Endothelial cell of umbilical vein (primary cell): ENCODE measurements around the gene THG1L. TPM values are rescaled to one million over a fixed set of nuclear protein-coding genes. Genes with fewer than 3 reads are reported as not detected.

Experiments
- BruUV-seq: library from RNA; stranded (reverse); fragments of 400-500 nt; replicated peaks from 2 replicates; lab custom pipeline; 2021; lab: Mats Ljungman, UMichigan
- CTCF ChIA-PET: fragments of 300-600, 350-600 bp; sonication (Branson Sonifier 250); formaldehyde crosslinking; loops from one replicate; lab custom pipeline; 2021; ENCODE audit warnings: antibody characterized with exemption, inconsistent platforms; lab: Charles Lee
- POLR2A ChIA-PET: fragments of 300-600, 350-600 bp; sonication (Branson Sonifier 250); formaldehyde crosslinking; loops from one replicate; lab custom pipeline; 2021; ENCODE audit warnings: antibody characterized with exemption, inconsistent platforms; lab: Charles Lee
- DNase-seq: peaks from one replicate; pipeline ENCODE4 v3.0.0-alpha.2; 2011; ENCODE audit warnings: low read depth, low spot score
- FAIRE-seq: peaks from 2 replicates; lab custom pipeline; 2011; peaks lifted over from hg19 to GRCh38; lab: Jason Lieb, UNC
- H2AFZ ChIP-seq: 2 replicates; pipeline ENCODE4 v1.6.0; 2012; ENCODE audit warnings: low read depth, low read length, control low read depth, inconsistent platforms
- H3K27ac ChIP-seq: 2 replicates; pipeline ENCODE4 v1.5.1; 2011; ENCODE audit warnings: low read depth, mild to moderate bottlenecking, control low read depth, low read length, moderate library complexity; ENCODE audit not compliant: insufficient read depth
- H3K27me3 ChIP-seq, 2 experiments: 2 replicates each; pipeline versions ENCODE4 v1.6.0 to v1.6.1; 2011; ENCODE audit warnings: low read length in 2 of 2, mixed read lengths in 1 of 2; ENCODE audit not compliant: control insufficient read depth in 2 of 2, insufficient read depth in 2 of 2
- H3K36me3 ChIP-seq, 2 experiments: 2 replicates in 1 of 2; 3 replicates in 1 of 2; pipeline ENCODE4 v1.5.1; 2011; ENCODE audit warnings: low read length in 2 of 2, mild to moderate bottlenecking in 1 of 2, moderate library complexity in 1 of 2; ENCODE audit not compliant: control insufficient read depth in 2 of 2, insufficient read depth in 2 of 2; ENCODE audit errors: extremely low read depth in 1 of 2
- H3K4me1 ChIP-seq: 3 replicates; pipeline ENCODE4 v1.5.1; 2011; ENCODE audit warnings: mild to moderate bottlenecking, low read length; ENCODE audit not compliant: control insufficient read depth, insufficient read depth; ENCODE audit errors: extremely low read depth
- H3K4me2 ChIP-seq: 2 replicates; pipeline ENCODE4 v1.6.1; 2011; ENCODE audit warnings: low read length, control low read depth, mixed read lengths; ENCODE audit not compliant: insufficient read depth
- H3K4me3 ChIP-seq, 3 experiments: fragments of 200-600 bp in 1 of 3; sonication (generic), shearing (Covaris generic) in 1 of 3; replicated peaks in 1 of 3; 2 replicates each; pipeline ENCODE4 v1.5.1; 2011 to 2016; ENCODE audit warnings: control low read depth in 3 of 3, low read length in 3 of 3, mild to moderate bottlenecking in 2 of 3, inconsistent platforms in 1 of 3, low read depth in 1 of 3, moderate library complexity in 1 of 3; ENCODE audit not compliant: insufficient read depth in 1 of 3
- H3K79me2 ChIP-seq: 2 replicates; pipeline ENCODE4 v1.6.0; 2012; ENCODE audit warnings: low read length, inconsistent platforms; ENCODE audit not compliant: control insufficient read depth, insufficient read depth
- H3K9ac ChIP-seq: replicated peaks from 2 replicates; pipeline ENCODE3; 2011; ENCODE audit warnings: low read length, control low read depth; ENCODE audit not compliant: insufficient read depth; ENCODE audit errors: extremely low read depth
- H3K9me1 ChIP-seq: replicated peaks from 3 replicates; pipeline ENCODE4 v1.6.0; 2011; ENCODE audit warnings: mild to moderate bottlenecking, low read length; ENCODE audit not compliant: control insufficient read depth, insufficient read depth; ENCODE audit errors: extremely low read depth
- H3K9me3 ChIP-seq: replicated peaks from 2 replicates; pipeline ENCODE4 v1.5.1; 2012; ENCODE audit warnings: low read length, inconsistent platforms; ENCODE audit not compliant: control insufficient read depth, insufficient read depth
- H4K20me1 ChIP-seq: replicated peaks from 2 replicates; pipeline ENCODE3; 2011; ENCODE audit warnings: mild to moderate bottlenecking, low read length; ENCODE audit not compliant: control insufficient read depth, insufficient read depth; ENCODE audit errors: extremely low read depth
- CTCF ChIP-seq, 2 donors: IDR thresholded peaks; 1 replicate in 1 of 2; 2 replicates in 1 of 2; pipeline ENCODE4 v1.5.1; 2011; ENCODE audit warnings: low read length in 2 of 2, mild to moderate bottlenecking in 2 of 2, moderate library complexity in 2 of 2, control low read depth in 1 of 2, inconsistent platforms in 1 of 2, low read depth in 1 of 2; ENCODE audit not compliant: insufficient read depth in 1 of 2; ENCODE audit errors: extremely low read depth in 1 of 2
- EZH2 ChIP-seq: IDR thresholded peaks from 2 replicates; pipeline ENCODE4 v1.6.1; 2012; ENCODE audit warnings: borderline replicate concordance, low read depth, mild to moderate bottlenecking, moderate library complexity, low read length, inconsistent platforms; ENCODE audit not compliant: severe bottlenecking
- FOS ChIP-seq: IDR thresholded peaks from 2 replicates; pipeline ENCODE4 v1.6.1; 2011; ENCODE audit warnings: mild to moderate bottlenecking, low read length, moderate library complexity, borderline replicate concordance; ENCODE audit not compliant: insufficient read depth
- GATA2 ChIP-seq: IDR thresholded peaks from 2 replicates; pipeline ENCODE4 v1.7.0; 2011; ENCODE audit warnings: low read depth, mild to moderate bottlenecking, moderate library complexity, mixed read lengths, low read length; ENCODE audit not compliant: insufficient read length, insufficient read depth
- JUN ChIP-seq: IDR thresholded peaks from 2 replicates; pipeline ENCODE4 v1.6.1; 2011; ENCODE audit warnings: borderline replicate concordance, low read depth; ENCODE audit not compliant: insufficient read length, insufficient read depth
- MYC ChIP-seq: IDR thresholded peaks from one replicate; pipeline ENCODE4 v1.6.1; 2011; ENCODE audit warnings: mild to moderate bottlenecking, low read depth, low read length
- POLR2A ChIP-seq: IDR thresholded peaks from 2 replicates; pipeline ENCODE4 v1.6.1; 2012; ENCODE audit warnings: low read depth, mild to moderate bottlenecking, control low read depth, low read length
- POLR2AphosphoS5 ChIP-seq: IDR thresholded peaks from 2 replicates; pipeline ENCODE4 v1.6.1; 2012; ENCODE audit warnings: low read depth, mild to moderate bottlenecking, control low read depth, low read length, moderate library complexity; ENCODE audit not compliant: insufficient read depth
- dilution Hi-C: fragments of 300-500 bp; cut with MboI; formaldehyde crosslinking; loops from one replicate; pipeline ENCODE4 v1.15.0; 2019; ENCODE audit warnings: low sequenced_read_pairs; ENCODE audit not compliant: extremely low pct_ligation_motif_present
- intact Hi-C: fragments of 100-400 bp; cut with micrococcal nuclease; formaldehyde crosslinking; loops from one replicate; pipeline ENCODE4 v1.10.0; 2022
- polyA plus RNA-seq, 4 experiments: library from polyadenylated mRNA; depleted of rRNA in 3 of 4; stranded (reverse) in 3 of 4; unstranded in 1 of 4; fragments of >200 nt; gene quantifications; 2 replicates each; pipeline versions ENCODE4 v1.2.1 to v1.2.3, GENCODE V29; 2011 to 2012; ENCODE audit warnings: missing spikeins in 1 of 4
- total RNA-seq: library from RNA; stranded (reverse); gene quantifications from 2 replicates; pipeline ENCODE4 v1.2.3, GENCODE V29; 2021
- TF ChIP-seq, protein P1 (sequence below): IDR thresholded peaks from 2 replicates; pipeline ENCODE4 v1.6.1; 2011; ENCODE audit not compliant: insufficient read depth, insufficient read length

Gene THG1L
- total and polyA plus RNA-seq, 2 donors (not counting 3 experiments of a cell fraction or from before 2014, with no cell fraction given) = 4.4 to 7.6 TPM

- no peak overlapping the region for H3K9ac ChIP-seq
- H2AFZ ChIP-seq = no peak overlapping the region
- no peak overlapping the region for H3K27ac ChIP-seq
- no peaks in the 10 kb centered on the region for H3K4me1 ChIP-seq
- H3K9me1 ChIP-seq = no peaks in the 10 kb centered on the region
- TF ChIP-seq GATA2 (no peak), EZH2 (no peak), FOS (no peak), POLR2AphosphoS5 (no peak), POLR2A (no peak), MYC (no peak)
- TF ChIP-seq, protein P1, sequence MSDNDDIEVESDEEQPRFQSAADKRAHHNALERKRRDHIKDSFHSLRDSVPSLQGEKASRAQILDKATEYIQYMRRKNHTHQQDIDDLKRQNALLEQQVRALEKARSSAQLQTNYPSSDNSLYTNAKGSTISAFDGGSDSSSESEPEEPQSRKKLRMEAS = no peak
- H3K4me2 ChIP-seq = no peak overlapping the region
- CTCF ChIA-PET = interaction anchor here (0.7 kb wide), 1 partner anchor 380 kb away, joined by 3 read pairs; no protein-coding TSS in a partner anchor
- no peak overlapping the region for H3K4me3 ChIP-seq
- peaks cover 0 to 2% of the 10 kb centered on the region in 2 experiments for H3K27me3 ChIP-seq
- no peak for DNase-seq
- intact Hi-C loops (no loop called here), dilution Hi-C loops (no loop called here)
- POLR2A ChIA-PET = no interaction called here
- no peak for FAIRE-seq
- H3K9me3 ChIP-seq = no peaks in the 10 kb centered on the region
- H4K20me1 ChIP-seq = no peaks in the 10 kb centered on the region
- H3K36me3 ChIP-seq = no peaks in the 10 kb centered on the region
- no peaks in the 10 kb centered on the region for H3K79me2 ChIP-seq
- BruUV-seq = no TSS peak
Measured at GRCh38 chr5:157708866-157709265, 22.4 kb upstream of the THG1L start.

DNA sequence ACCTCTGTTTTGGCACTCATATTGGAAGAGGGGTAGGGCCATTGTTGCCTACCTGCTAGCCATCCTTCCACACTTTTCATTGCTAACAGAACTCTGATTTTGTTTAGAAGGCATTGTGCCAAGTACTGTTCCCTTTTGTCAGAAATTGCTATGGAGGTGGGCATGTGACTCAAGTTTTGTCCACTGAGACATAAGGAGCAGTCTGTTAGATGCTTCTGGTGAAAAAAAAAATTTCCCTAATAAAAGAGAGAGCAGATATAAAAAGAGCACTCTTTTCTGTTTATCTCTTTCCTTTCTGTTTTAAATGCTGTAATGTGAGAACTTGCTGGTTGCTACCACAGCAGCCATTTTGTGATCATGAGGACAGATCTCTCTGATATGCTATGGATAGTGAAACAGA is 21.9 kb upstream of the THG1L start:
- dilution Hi-C loops = no loop called here
- H3K9me1 ChIP-seq = no peaks in the 10 kb centered on the region
- H2AFZ ChIP-seq = no peak overlapping the region

More for the DNA sequence above, 21.9 kb upstream of the THG1L start:
- TF ChIP-seq EZH2 (no peak), GATA2 (no peak), FOS (no peak), CTCF (IDR thresholded peaks at IDR 0.05; ENCODE audit: extremely low read depth in 1 of 2, insufficient read depth in 1 of 2, low read depth in 1 of 2, low read length in 2 of 2) (no peak), MYC (no peak), POLR2A (no peak), POLR2AphosphoS5 (no peak), JUN (no peak)
- TF ChIP-seq, protein P1 = no peak
- Histone ChIP-seq H3K9ac (no peak overlapping the region), H3K4me1 (no peaks in the 10 kb centered on the region), H3K9me3 (no peaks in the 10 kb centered on the region), H3K27ac (no peak overlapping the region), H3K36me3 (no peaks in the 10 kb centered on the region), H3K4me3 (no peak overlapping the region), H3K79me2 (no peaks in the 10 kb centered on the region), H3K4me2 (no peak overlapping the region), H3K27me3 (peaks cover 0 to 2% of the 10 kb centered on the region in 2 experiments), H4K20me1 (no peaks in the 10 kb centered on the region)
- intact Hi-C loops = no loop called here
- CTCF ChIA-PET = no interaction called here
- POLR2A ChIA-PET = no interaction called here
- DNase-seq (no peak), FAIRE-seq (no peak)
- no TSS peak for BruUV-seq
